Activated CD8-positive, alpha-beta memory T cell treated with anti-CD3 and anti-CD28 coated beads, Interleukin-2, amount 10 ng/mL, durations not matched to agents 7 days and 5 days (primary cell): Measurements from ENCODE around the gene SLC49A3. TPM values are rescaled to one million over a fixed set of nuclear protein-coding genes. Genes with fewer than 3 reads are reported as not detected.
A peak's percentile ranks its signal among the peaks of the same experiment; 100 is the strongest.
"Not testable (repeated sequence)": the region's sequence is repeated elsewhere in the genome, so short reads cannot be mapped to it uniquely, and the experiment has no call there.

Experiments
- ATAC-seq: fragments of 150-1000 bp; cut with Tn5 transposase; one replicate; pipeline ENCODE4 v1.10.0; 2021; ENCODE audit warnings: moderate library complexity
- CTCF ChIA-PET: fragments of 350-600 bp; sonication (Branson Sonifier 250); formaldehyde crosslinking; loops from one replicate; lab custom pipeline; 2021; ENCODE audit warnings: antibody characterized with exemption; lab: Charles Lee
- DNase-seq: peaks from one replicate; pipeline ENCODE4 v3.0.0-alpha.2; 2020
- H3K27ac Mint-ChIP-seq: one replicate; pipeline ENCODE4 v1.8.0; 2021; ENCODE audit warnings: mild to moderate bottlenecking, mixed read lengths
- H3K27me3 Mint-ChIP-seq: one replicate; pipeline ENCODE4 v1.8.0; 2021; ENCODE audit warnings: mixed read lengths
- H3K36me3 Mint-ChIP-seq: one replicate; pipeline ENCODE4 v1.8.0; 2021; ENCODE audit warnings: mild to moderate bottlenecking, mixed read lengths
- H3K4me1 Mint-ChIP-seq: one replicate; pipeline ENCODE4 v1.8.0; 2021; ENCODE audit warnings: mixed read lengths
- H3K4me3 Mint-ChIP-seq: one replicate; pipeline ENCODE4 v1.8.0; 2021; ENCODE audit warnings: mild to moderate bottlenecking, moderate library complexity, mixed read lengths
- H3K9me3 Mint-ChIP-seq: one replicate; pipeline ENCODE4 v1.8.0; 2022; ENCODE audit warnings: low read depth, mixed read lengths
- total RNA-seq, 2 experiments: library from RNA; stranded (reverse); gene quantifications; one replicate each; pipeline ENCODE4 v1.2.3, GENCODE V29; 2021

The SLC49A3 gene
- total RNA-seq, 2 experiments from 2014 or later, result 1.1 to 1.5 TPM

GRCh38 chr4:668219-668618, 20.7 kb downstream of the SLC49A3 start:
- H3K9me3 Mint-ChIP-seq, H3K4me3 Mint-ChIP-seq, H3K27me3 Mint-ChIP-seq, DNase-seq, ATAC-seq, CTCF ChIA-PET, H3K27ac Mint-ChIP-seq: not testable (repeated sequence)
- peaks cover 13% of the 10 kb centered on the region for H3K4me1 Mint-ChIP-seq
- peaks cover 22% of the 10 kb centered on the region for H3K36me3 Mint-ChIP-seq

GRCh38 chr4:667545-667925, 21.4 kb downstream of the SLC49A3 start:
- no peaks in the 10 kb centered on the region for H3K9me3 Mint-ChIP-seq
- no peak overlapping the region for H3K27ac Mint-ChIP-seq
- no peaks in the 10 kb centered on the region for H3K27me3 Mint-ChIP-seq
- ATAC-seq, result no peak
- peaks cover 9% of the 10 kb centered on the region for H3K4me1 Mint-ChIP-seq
- DNase-seq, result no peak
- CTCF ChIA-PET, result no interaction called here
- peaks cover 19% of the 10 kb centered on the region for H3K36me3 Mint-ChIP-seq
- no peak overlapping the region for H3K4me3 Mint-ChIP-seq

DNA sequence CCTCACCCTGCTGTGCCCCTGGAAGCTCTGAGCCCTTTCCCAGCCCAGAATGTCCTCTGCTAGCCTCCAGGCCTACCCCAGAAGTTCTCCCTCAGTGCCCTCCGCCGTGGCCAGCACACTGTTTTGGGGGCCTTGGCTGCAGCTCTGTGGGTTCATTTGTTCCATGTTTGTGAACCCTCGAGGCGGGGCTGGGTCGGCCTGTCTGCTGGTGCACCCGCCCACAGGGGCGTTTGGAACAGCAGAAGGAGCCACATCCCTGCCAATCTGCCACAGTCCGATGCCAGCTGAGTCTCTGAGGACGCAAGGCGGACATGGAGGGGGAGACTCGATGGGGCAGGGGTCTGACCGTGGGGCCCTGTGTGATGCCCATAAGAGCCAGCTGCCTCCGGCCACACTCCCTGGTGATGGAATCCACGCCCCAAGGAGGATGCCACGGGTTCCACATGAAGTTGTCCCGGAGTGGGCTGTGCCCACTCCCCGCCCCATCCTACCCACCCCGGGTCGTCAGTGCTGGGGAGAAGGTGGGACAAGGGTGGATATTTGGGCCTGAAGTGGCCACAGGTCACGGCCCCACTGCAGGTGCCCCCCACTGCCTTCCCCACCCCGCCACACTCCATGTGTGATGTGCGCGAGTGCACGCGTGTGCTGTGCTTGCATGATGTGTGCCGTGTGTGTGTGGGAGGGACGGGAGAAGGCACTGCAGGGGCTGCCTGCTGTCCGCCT, 22.0 kb downstream of the SLC49A3 start:
- peaks cover 9% of the 10 kb centered on the region for H3K4me1 Mint-ChIP-seq
- no peaks in the 10 kb centered on the region for H3K9me3 Mint-ChIP-seq
- ATAC-seq (no peak), DNase-seq (no peak)
- H3K4me3 Mint-ChIP-seq, result no peak overlapping the region
- H3K27ac Mint-ChIP-seq, result no peak overlapping the region
- H3K36me3 Mint-ChIP-seq, result peaks cover 16% of the 10 kb centered on the region
- no peaks in the 10 kb centered on the region for H3K27me3 Mint-ChIP-seq
- CTCF ChIA-PET, result no interaction called here

- Mint-ChIP-seq H3K4me1 (peaks cover 9% of the 10 kb centered on the region), H3K4me3 (no peak overlapping the region), H3K36me3 (peaks cover 16% of the 10 kb centered on the region), H3K9me3 (no peaks in the 10 kb centered on the region), H3K27ac (no peak overlapping the region), H3K27me3 (no peaks in the 10 kb centered on the region)
- ATAC-seq (no peak), DNase-seq (no peak)
- CTCF ChIA-PET, result no interaction called here
Measured at GRCh38 chr4:666436-666810, 22.5 kb downstream of the SLC49A3 start.

DNA sequence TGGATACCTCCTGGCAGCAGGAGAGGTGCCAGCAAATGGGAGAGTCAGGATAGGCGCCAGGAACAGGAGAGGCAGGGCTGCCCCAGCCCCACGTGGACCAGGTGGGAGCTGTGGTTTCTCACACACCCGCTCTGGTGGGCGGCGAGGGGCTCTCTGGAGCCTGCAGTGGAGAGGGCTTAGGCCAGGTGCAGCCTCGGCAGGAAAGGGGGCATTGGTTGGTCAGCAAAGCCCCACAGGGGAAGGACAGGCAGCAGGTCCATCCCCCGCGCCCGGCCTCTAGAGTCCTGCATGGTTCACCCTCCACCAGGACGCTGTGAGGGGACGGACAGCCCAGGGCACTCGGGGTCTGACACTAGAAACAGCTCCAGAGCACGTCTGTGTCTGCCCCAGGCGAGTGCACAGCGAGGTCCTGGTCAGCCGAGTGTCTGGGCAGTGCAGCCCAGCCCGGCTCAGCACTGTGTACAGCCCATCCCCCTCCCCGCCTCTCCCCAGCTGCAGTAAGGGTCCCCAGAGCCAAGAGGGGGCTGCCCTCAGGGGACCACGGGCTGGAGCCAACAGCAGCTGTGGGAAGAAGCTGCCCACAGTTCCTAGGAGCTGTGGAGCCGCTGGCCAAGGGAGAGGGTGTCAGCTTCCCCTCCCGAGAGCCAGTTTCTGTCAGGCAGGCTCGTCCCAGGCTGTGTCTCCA, 23.1 kb downstream of the SLC49A3 start:
- CTCF ChIA-PET, result no interaction called here

DNA sequence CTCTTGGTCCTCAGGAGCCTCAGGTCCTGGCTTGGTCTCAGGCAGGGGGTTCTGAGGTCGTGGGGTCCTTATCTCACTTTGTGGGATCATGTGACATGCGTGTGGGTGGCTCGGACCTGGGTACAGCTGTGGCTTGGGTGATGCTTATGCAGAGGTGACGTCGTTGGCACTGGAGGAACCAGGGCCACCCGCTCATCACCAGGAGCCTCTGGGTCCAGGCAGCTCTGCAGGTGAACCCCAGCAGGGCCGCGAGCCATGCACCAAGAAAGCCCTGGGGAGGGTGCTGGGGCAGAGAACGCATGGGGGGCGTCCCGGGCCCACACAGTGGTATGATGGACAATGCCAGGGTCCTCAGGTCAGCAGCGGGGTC, 23.6 kb downstream of the SLC49A3 start:
- Mint-ChIP-seq H3K27ac (no peak overlapping the region), H3K27me3 (no peaks in the 10 kb centered on the region), H3K4me3 (peak overlapping the region; percentile 22), H3K4me1 (peaks cover 9% of the 10 kb centered on the region), H3K9me3 (peaks cover 3% of the 10 kb centered on the region), H3K36me3 (peaks cover 13% of the 10 kb centered on the region)
- CTCF ChIA-PET, result interaction anchor here (2.9 kb wide), 1 partner anchor 8 kb away, joined by 21 read pairs; the partner anchor contains the start of genes ATP5ME and MYL5
- DNase-seq (no peak), ATAC-seq (no peak)

More for the DNA sequence above, 23.1 kb downstream of the SLC49A3 start:
- H3K4me1 Mint-ChIP-seq, result peaks cover 9% of the 10 kb centered on the region
- H3K27me3 Mint-ChIP-seq, result no peaks in the 10 kb centered on the region
- H3K27ac Mint-ChIP-seq, result no peak overlapping the region
- no peak for ATAC-seq
- H3K4me3 Mint-ChIP-seq, result no peak overlapping the region
- H3K9me3 Mint-ChIP-seq, result peaks cover under 1% of the 10 kb centered on the region
- no peak for DNase-seq
- peaks cover 15% of the 10 kb centered on the region for H3K36me3 Mint-ChIP-seq

DNA sequence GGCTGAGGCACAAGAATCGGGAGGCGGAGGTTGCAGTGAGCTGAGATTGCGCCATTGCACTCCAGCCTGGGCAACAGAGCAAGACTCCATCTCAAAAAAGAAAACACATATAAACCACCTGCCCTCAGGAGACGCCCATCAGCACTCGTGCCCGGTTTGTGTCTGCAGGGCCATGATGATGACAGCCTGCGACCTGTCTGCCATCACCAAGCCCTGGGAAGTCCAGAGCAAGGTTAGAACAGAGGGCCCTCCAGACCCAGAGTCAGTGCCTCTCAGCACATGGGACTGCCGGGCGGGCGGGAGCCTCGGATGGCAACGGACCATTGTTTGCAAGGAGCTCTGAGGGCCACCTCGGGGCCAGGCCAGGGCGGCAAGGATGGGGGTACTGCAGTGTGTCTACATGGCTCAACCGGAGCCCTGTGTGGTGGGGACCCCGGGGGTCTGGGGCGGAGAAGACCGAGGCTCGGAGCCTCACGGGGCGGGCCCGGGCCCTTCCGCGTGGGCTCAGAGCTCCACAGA, 24.2 kb downstream of the SLC49A3 start:
- CTCF ChIA-PET, result interaction anchor here (1.1 to 2.9 kb wide), 4 partner anchors 8 to 77 kb away, joined by 4 to 21 read pairs (median 6); partner anchors contain the start of genes ATP5ME and MYL5
- Mint-ChIP-seq H3K4me1 (peaks cover 9% of the 10 kb centered on the region), H3K4me3 (peak overlapping the region; percentile 79), H3K9me3 (peaks cover 4% of the 10 kb centered on the region), H3K27ac (peak overlapping the region; percentile 91), H3K27me3 (no peaks in the 10 kb centered on the region), H3K36me3 (peaks cover 16% of the 10 kb centered on the region)
- no peak for ATAC-seq
- no peak for DNase-seq

DNA sequence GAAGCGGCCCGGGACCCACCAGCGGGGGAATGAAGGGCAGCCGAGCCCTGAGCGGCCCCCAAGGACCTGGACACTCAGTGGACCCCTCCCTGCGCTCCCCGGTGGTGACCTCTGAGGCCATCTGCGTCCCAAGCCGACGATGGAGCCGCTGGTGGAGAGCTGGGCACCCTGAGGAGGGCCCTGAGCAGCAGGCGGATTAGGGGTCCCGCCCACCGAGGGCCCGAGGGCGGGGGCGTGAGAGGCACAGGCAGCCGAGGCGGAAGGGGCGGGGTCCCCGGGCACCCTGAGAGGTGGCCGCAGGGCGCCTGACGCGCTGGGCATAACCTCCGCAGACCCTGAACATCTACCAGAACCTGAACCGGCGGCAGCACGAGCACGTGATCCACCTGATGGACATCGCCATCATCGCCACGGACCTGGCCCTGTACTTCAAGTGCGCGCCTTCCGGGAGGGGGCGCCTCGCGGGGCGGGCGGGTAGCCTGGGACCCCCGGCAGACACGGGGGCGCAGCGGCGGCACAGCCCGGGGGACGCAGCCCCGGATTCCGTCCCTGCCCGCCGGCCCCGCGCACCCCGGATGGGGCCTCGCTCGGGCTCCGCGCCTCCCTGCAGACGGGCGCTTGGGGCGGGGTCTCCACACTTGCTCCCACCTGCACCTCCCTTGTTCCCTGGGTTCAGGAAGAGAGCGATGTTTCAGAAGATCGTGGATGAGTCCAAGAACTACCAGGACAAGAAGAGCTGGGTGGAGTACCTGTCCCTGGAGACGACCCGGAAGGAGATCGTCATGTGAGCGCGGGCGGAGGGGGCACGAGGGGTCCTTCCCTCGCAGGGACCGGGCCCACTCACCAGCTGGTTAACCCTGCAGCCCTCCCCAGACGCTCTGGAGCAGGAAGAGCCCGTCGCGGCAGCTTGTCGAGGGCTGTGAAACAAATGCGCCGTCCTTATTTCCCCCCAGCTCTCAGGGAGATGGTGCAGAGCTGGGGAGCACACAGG, 25.2 kb downstream of the SLC49A3 start:
- peaks cover 5% of the 10 kb centered on the region for H3K9me3 Mint-ChIP-seq
- peak overlapping the region; percentile 79 for H3K4me3 Mint-ChIP-seq
- H3K36me3 Mint-ChIP-seq, result peaks cover 17% of the 10 kb centered on the region
- no peaks in the 10 kb centered on the region for H3K27me3 Mint-ChIP-seq
- CTCF ChIA-PET, result interaction anchor here (0.5 to 2.9 kb wide), 8 partner anchors 10 to 421 kb away, joined by 3 to 21 read pairs (median 4); partner anchors contain the start of genes ATP5ME and MYL5
- ATAC-seq, result peak; percentile 90
- H3K27ac Mint-ChIP-seq, result peak overlapping the region; percentile 91
- H3K4me1 Mint-ChIP-seq, result peaks cover 9% of the 10 kb centered on the region
- peak; percentile 86 for DNase-seq

DNA sequence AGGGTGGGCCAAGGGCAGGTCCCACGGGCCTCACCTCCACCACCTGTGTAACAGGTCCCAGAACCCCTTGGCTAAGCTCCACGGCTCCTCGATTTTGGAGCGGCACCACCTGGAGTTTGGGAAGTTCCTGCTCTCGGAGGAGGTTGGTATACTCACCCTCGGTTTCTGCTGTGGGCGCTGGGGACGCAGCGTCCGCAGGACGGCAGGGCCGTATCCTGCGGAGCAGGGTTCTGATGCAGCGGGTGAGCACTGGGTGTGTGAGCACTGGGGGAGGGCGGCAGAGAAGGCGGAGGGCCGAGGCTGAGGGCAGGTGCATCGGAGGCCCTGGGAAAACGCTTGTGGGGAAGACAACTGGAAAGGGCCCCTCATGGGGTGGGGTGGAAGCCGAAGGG, 25.9 kb downstream of the SLC49A3 start:
- Mint-ChIP-seq H3K27me3 (no peaks in the 10 kb centered on the region), H3K4me1 (peaks cover 9% of the 10 kb centered on the region), H3K9me3 (peaks cover 5% of the 10 kb centered on the region), H3K4me3 (peak overlapping the region; percentile 79), H3K27ac (peak overlapping the region; percentile 78), H3K36me3 (peaks cover 17% of the 10 kb centered on the region)
- CTCF ChIA-PET, result interaction anchor here (0.6 to 2.9 kb wide), 2 partner anchors 10 to 157 kb away, joined by 3 to 21 read pairs; partner anchors contain the start of genes ATP5ME and MYL5
- ATAC-seq, result peak; percentile 4
- DNase-seq, result no peak

DNA sequence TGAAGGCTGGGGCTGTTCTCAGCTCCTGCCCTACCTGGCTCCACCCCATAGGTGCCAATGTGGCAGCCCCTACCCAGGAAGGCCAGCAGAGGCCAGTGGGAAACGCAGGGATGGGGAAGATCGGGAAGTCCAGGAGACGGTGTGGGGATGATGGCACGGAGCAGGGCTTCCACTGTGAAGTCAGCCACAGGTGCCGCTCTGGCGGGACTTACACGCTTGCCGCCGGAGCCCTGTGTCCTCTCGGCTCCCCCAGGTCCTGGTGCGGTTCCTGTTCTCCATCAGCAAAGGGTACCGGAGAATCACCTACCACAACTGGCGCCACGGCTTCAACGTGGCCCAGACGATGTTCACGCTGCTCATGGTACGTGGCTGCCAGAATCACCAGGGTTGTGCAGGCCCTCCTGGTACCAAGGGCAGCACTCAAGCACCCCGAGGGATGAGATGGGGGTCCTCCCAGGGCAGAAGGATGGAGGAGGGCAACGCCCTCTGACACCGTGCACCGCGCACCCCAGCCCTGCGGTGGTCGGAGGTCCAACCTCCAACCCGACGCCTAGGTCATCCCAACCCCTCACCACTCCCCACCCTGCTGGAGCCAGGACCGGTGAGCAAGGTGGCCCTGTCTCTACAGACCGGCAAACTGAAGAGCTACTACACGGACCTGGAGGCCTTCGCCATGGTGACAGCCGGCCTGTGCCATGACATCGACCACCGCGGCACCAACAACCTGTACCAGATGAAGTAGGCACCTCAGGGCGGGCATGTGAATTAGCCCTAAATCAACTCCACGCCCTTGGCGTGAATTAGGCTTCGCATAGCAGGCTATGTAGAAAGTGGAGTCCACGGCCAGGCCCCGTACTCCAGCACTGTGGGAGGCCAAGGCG, 26.8 kb downstream of the SLC49A3 start:
- Mint-ChIP-seq H3K36me3 (peaks cover 17% of the 10 kb centered on the region), H3K27ac (no peak overlapping the region), H3K27me3 (no peaks in the 10 kb centered on the region), H3K4me1 (peaks cover 9% of the 10 kb centered on the region), H3K9me3 (peaks cover 5% of the 10 kb centered on the region), H3K4me3 (peak overlapping the region; percentile 24)
- ATAC-seq, result no peak
- no peak for DNase-seq
- CTCF ChIA-PET, result interaction anchor here (2.9 kb wide), 1 partner anchor 11 kb away, joined by 21 read pairs; the partner anchor contains the start of genes ATP5ME and MYL5

- H3K4me1 Mint-ChIP-seq, result peaks cover 9% of the 10 kb centered on the region
- H3K36me3 Mint-ChIP-seq, result peaks cover 17% of the 10 kb centered on the region
- H3K27me3 Mint-ChIP-seq, result no peaks in the 10 kb centered on the region
- H3K9me3 Mint-ChIP-seq, result peaks cover 5% of the 10 kb centered on the region
- ATAC-seq (no peak), DNase-seq (no peak)
- peak overlapping the region; percentile 6 for H3K4me3 Mint-ChIP-seq
- H3K27ac Mint-ChIP-seq, result no peak overlapping the region
- CTCF ChIA-PET, result no interaction called here
Measured at GRCh38 chr4:661231-661630, 27.7 kb downstream of the SLC49A3 start.

- Mint-ChIP-seq H3K9me3 (peaks cover 7% of the 10 kb centered on the region), H3K36me3 (peaks cover 17% of the 10 kb centered on the region), H3K4me3 (no peak overlapping the region), H3K27ac (no peak overlapping the region), H3K27me3 (no peaks in the 10 kb centered on the region), H3K4me1 (peaks cover 8% of the 10 kb centered on the region)
- ATAC-seq, result no peak
- CTCF ChIA-PET, result no interaction called here
- no peak for DNase-seq
Measured at GRCh38 chr4:660401-660800, 28.6 kb downstream of the SLC49A3 start.
